ENCODE measurements around the gene CADM2. TPM values are rescaled to one million over a fixed set of nuclear protein-coding genes. Genes with fewer than 3 reads are reported as not detected.

Gene CADM2
- total RNA-seq, 1 experiment from 2014 or later, result not detected

GRCh38 chr3:85881833-85882393 lies 923.1 kb downstream of the CADM2 start:
- DNase-seq, result no peak
- H3K4me1 ChIP-seq (ENCODE audit: low read length), result no peaks in the 10 kb centered on the region
- no peak overlapping the region for H3K4me3 ChIP-seq (ENCODE audit: low read length)
- no peaks in the 10 kb centered on the region for H3K9me2 ChIP-seq (replicated peaks; ENCODE audit: insufficient read depth, low read length)
- H3K4me2 ChIP-seq (ENCODE audit: low read depth, low read length, poor library complexity, severe bottlenecking), result no peak overlapping the region
- no peaks in the 10 kb centered on the region for H3K36me3 ChIP-seq (ENCODE audit: insufficient read depth, low read length)
- H4K20me1 ChIP-seq (ENCODE audit: insufficient read depth, low read depth, low read length), result no peaks in the 10 kb centered on the region
- H3K79me2 ChIP-seq (ENCODE audit: low read length), result no peaks in the 10 kb centered on the region
- no peak overlapping the region for H2AFZ ChIP-seq (ENCODE audit: low read length)
- no peak overlapping the region for H3K27ac ChIP-seq (ENCODE audit: low read length)
- H3K27me3 ChIP-seq (ENCODE audit: low read length), result no peaks in the 10 kb centered on the region
- peaks cover 12% of the 10 kb centered on the region; the same call in 1 of the 2 replicates for H3K9me3 ChIP-seq (ENCODE audit: low read length)
- H3K9ac ChIP-seq (ENCODE audit: low read length), result no peak overlapping the region

GRCh38 chr3:85890043-85890555 lies 931.3 kb downstream of the CADM2 start:
- Histone ChIP-seq H3K79me2 (ENCODE audit: low read length) (no peaks in the 10 kb centered on the region), H3K36me3 (ENCODE audit: insufficient read depth, low read length) (no peaks in the 10 kb centered on the region), H3K9ac (ENCODE audit: low read length) (no peak overlapping the region), H3K9me3 (ENCODE audit: low read length) (peaks cover 19% of the 10 kb centered on the region), H3K4me2 (ENCODE audit: low read depth, low read length, poor library complexity, severe bottlenecking) (no peak overlapping the region), H3K27ac (ENCODE audit: low read length) (no peak overlapping the region), H4K20me1 (ENCODE audit: insufficient read depth, low read depth, low read length) (no peaks in the 10 kb centered on the region), H3K4me1 (ENCODE audit: low read length) (no peaks in the 10 kb centered on the region), H3K27me3 (ENCODE audit: low read length) (no peaks in the 10 kb centered on the region), H2AFZ (ENCODE audit: low read length) (no peak overlapping the region), H3K9me2 (replicated peaks; ENCODE audit: insufficient read depth, low read length) (no peaks in the 10 kb centered on the region), H3K4me3 (ENCODE audit: low read length) (no peak overlapping the region)
- DNase-seq, result no peak

GRCh38 chr3:85903434-85903833 lies 944.6 kb downstream of the CADM2 start:
- H4K20me1 ChIP-seq (ENCODE audit: insufficient read depth, low read depth, low read length), result no peaks in the 10 kb centered on the region
- H3K9me3 ChIP-seq (ENCODE audit: low read length), result peaks cover 17% of the 10 kb centered on the region
- no peaks in the 10 kb centered on the region for H3K27me3 ChIP-seq (ENCODE audit: low read length)
- 0 out of 2 replicates have a peak overlapping the region, but pooled peaks have one; percentile 8 for H2AFZ ChIP-seq (ENCODE audit: low read length)
- no peaks in the 10 kb centered on the region for H3K4me1 ChIP-seq (ENCODE audit: low read length)
- H3K27ac ChIP-seq (ENCODE audit: low read length), result no peak overlapping the region
- no peaks in the 10 kb centered on the region for H3K9me2 ChIP-seq (replicated peaks; ENCODE audit: insufficient read depth, low read length)
- DNase-seq, result no peak
- H3K4me2 ChIP-seq (ENCODE audit: low read depth, low read length, poor library complexity, severe bottlenecking), result no peak overlapping the region
- H3K4me3 ChIP-seq (ENCODE audit: low read length), result no peak overlapping the region
- H3K9ac ChIP-seq (ENCODE audit: low read length), result no peak overlapping the region
- H3K79me2 ChIP-seq (ENCODE audit: low read length), result no peaks in the 10 kb centered on the region
- no peaks in the 10 kb centered on the region for H3K36me3 ChIP-seq (ENCODE audit: insufficient read depth, low read length)

- Histone ChIP-seq H3K9me2 (replicated peaks; ENCODE audit: insufficient read depth, low read length) (no peaks in the 10 kb centered on the region), H3K27ac (ENCODE audit: low read length) (no peak overlapping the region), H3K79me2 (ENCODE audit: low read length) (no peaks in the 10 kb centered on the region), H3K9me3 (ENCODE audit: low read length) (peaks cover 10% of the 10 kb centered on the region), H3K27me3 (ENCODE audit: low read length) (no peaks in the 10 kb centered on the region), H2AFZ (ENCODE audit: low read length) (no peak overlapping the region), H3K4me3 (ENCODE audit: low read length) (no peak overlapping the region), H3K9ac (ENCODE audit: low read length) (no peak overlapping the region), H4K20me1 (ENCODE audit: insufficient read depth, low read depth, low read length) (no peaks in the 10 kb centered on the region), H3K36me3 (ENCODE audit: insufficient read depth, low read length) (no peaks in the 10 kb centered on the region), H3K4me1 (ENCODE audit: low read length) (no peaks in the 10 kb centered on the region), H3K4me2 (ENCODE audit: low read depth, low read length, poor library complexity, severe bottlenecking) (no peak overlapping the region)
- no peak for DNase-seq
Measured at GRCh38 chr3:85912980-85913379, 954.2 kb downstream of the CADM2 start.

- Histone ChIP-seq H3K79me2 (ENCODE audit: low read length) (no peaks in the 10 kb centered on the region), H3K9ac (ENCODE audit: low read length) (no peak overlapping the region), H2AFZ (ENCODE audit: low read length) (no peak overlapping the region), H3K36me3 (ENCODE audit: insufficient read depth, low read length) (no peaks in the 10 kb centered on the region), H3K27ac (ENCODE audit: low read length) (no peak overlapping the region), H3K4me3 (ENCODE audit: low read length) (no peak overlapping the region), H3K4me2 (ENCODE audit: low read depth, low read length, poor library complexity, severe bottlenecking) (no peak overlapping the region), H3K9me2 (replicated peaks; ENCODE audit: insufficient read depth, low read length) (no peaks in the 10 kb centered on the region), H3K9me3 (ENCODE audit: low read length) (peaks cover 5% of the 10 kb centered on the region), H3K4me1 (ENCODE audit: low read length) (no peaks in the 10 kb centered on the region), H3K27me3 (ENCODE audit: low read length) (no peaks in the 10 kb centered on the region), H4K20me1 (ENCODE audit: insufficient read depth, low read depth, low read length) (no peaks in the 10 kb centered on the region)
- DNase-seq, result no peak
Measured at GRCh38 chr3:85922374-85922773, 963.6 kb downstream of the CADM2 start.

- no peaks in the 10 kb centered on the region for H3K27me3 ChIP-seq (ENCODE audit: low read length)
- no peaks in the 10 kb centered on the region for H3K36me3 ChIP-seq (ENCODE audit: insufficient read depth, low read length)
- H3K4me3 ChIP-seq (ENCODE audit: low read length), result no peak overlapping the region
- H3K79me2 ChIP-seq (ENCODE audit: low read length), result no peaks in the 10 kb centered on the region
- no peaks in the 10 kb centered on the region for H3K4me1 ChIP-seq (ENCODE audit: low read length)
- H4K20me1 ChIP-seq (ENCODE audit: insufficient read depth, low read depth, low read length), result no peaks in the 10 kb centered on the region
- no peak overlapping the region for H3K27ac ChIP-seq (ENCODE audit: low read length)
- no peak overlapping the region for H2AFZ ChIP-seq (ENCODE audit: low read length)
- no peak for DNase-seq
- H3K9me3 ChIP-seq (ENCODE audit: low read length), result peaks cover 15% of the 10 kb centered on the region
- no peak overlapping the region for H3K9ac ChIP-seq (ENCODE audit: low read length)
- no peak overlapping the region for H3K4me2 ChIP-seq (ENCODE audit: low read depth, low read length, poor library complexity, severe bottlenecking)
- H3K9me2 ChIP-seq (replicated peaks; ENCODE audit: insufficient read depth, low read length), result no peaks in the 10 kb centered on the region
Measured at GRCh38 chr3:85930718-85931117, 971.9 kb downstream of the CADM2 start.

- no peaks in the 10 kb centered on the region for H4K20me1 ChIP-seq (ENCODE audit: insufficient read depth, low read depth, low read length)
- DNase-seq, result no peak
- peaks cover 19% of the 10 kb centered on the region for H3K9me3 ChIP-seq (ENCODE audit: low read length)
- H3K4me3 ChIP-seq (ENCODE audit: low read length), result no peak overlapping the region
- no peak overlapping the region for H2AFZ ChIP-seq (ENCODE audit: low read length)
- H3K9me2 ChIP-seq (replicated peaks; ENCODE audit: insufficient read depth, low read length), result no peaks in the 10 kb centered on the region
- no peak overlapping the region for H3K9ac ChIP-seq (ENCODE audit: low read length)
- H3K4me1 ChIP-seq (ENCODE audit: low read length), result no peaks in the 10 kb centered on the region
- no peaks in the 10 kb centered on the region for H3K36me3 ChIP-seq (ENCODE audit: insufficient read depth, low read length)
- no peaks in the 10 kb centered on the region for H3K27me3 ChIP-seq (ENCODE audit: low read length)
- no peaks in the 10 kb centered on the region for H3K79me2 ChIP-seq (ENCODE audit: low read length)
- H3K4me2 ChIP-seq (ENCODE audit: low read depth, low read length, poor library complexity, severe bottlenecking), result no peak overlapping the region
- no peak overlapping the region for H3K27ac ChIP-seq (ENCODE audit: low read length)
Measured at GRCh38 chr3:85933326-85933725, 974.5 kb downstream of the CADM2 start.

GRCh38 chr3:85935171-85935570 lies 976.4 kb downstream of the CADM2 start:
- no peaks in the 10 kb centered on the region for H3K27me3 ChIP-seq (ENCODE audit: low read length)
- H3K79me2 ChIP-seq (ENCODE audit: low read length), result no peaks in the 10 kb centered on the region
- no peak overlapping the region for H3K4me2 ChIP-seq (ENCODE audit: low read depth, low read length, poor library complexity, severe bottlenecking)
- H2AFZ ChIP-seq (ENCODE audit: low read length), result no peak overlapping the region
- no peaks in the 10 kb centered on the region; the same call in 1 of the 2 replicates for H3K9me2 ChIP-seq (replicated peaks; ENCODE audit: insufficient read depth, low read length)
- H3K9me3 ChIP-seq (ENCODE audit: low read length), result peaks cover 11% of the 10 kb centered on the region
- no peak overlapping the region for H3K4me3 ChIP-seq (ENCODE audit: low read length)
- H3K27ac ChIP-seq (ENCODE audit: low read length), result no peak overlapping the region
- DNase-seq, result no peak
- H3K36me3 ChIP-seq (ENCODE audit: insufficient read depth, low read length), result no peaks in the 10 kb centered on the region
- no peak overlapping the region for H3K9ac ChIP-seq (ENCODE audit: low read length)
- H4K20me1 ChIP-seq (ENCODE audit: insufficient read depth, low read depth, low read length), result no peaks in the 10 kb centered on the region
- H3K4me1 ChIP-seq (ENCODE audit: low read length), result no peaks in the 10 kb centered on the region

Measured in Karpas-422 (cell line).